Measurements from ENCODE around the gene RTN4R. TPM values are rescaled to one million over a fixed set of nuclear protein-coding genes. Genes with fewer than 3 reads are reported as not detected.

RTN4R gene
- total and polyA plus RNA-seq, 2 of the 4 experiments (the other 2 are of a cell fraction) = 0.18 to 0.94 TPM

DNA sequence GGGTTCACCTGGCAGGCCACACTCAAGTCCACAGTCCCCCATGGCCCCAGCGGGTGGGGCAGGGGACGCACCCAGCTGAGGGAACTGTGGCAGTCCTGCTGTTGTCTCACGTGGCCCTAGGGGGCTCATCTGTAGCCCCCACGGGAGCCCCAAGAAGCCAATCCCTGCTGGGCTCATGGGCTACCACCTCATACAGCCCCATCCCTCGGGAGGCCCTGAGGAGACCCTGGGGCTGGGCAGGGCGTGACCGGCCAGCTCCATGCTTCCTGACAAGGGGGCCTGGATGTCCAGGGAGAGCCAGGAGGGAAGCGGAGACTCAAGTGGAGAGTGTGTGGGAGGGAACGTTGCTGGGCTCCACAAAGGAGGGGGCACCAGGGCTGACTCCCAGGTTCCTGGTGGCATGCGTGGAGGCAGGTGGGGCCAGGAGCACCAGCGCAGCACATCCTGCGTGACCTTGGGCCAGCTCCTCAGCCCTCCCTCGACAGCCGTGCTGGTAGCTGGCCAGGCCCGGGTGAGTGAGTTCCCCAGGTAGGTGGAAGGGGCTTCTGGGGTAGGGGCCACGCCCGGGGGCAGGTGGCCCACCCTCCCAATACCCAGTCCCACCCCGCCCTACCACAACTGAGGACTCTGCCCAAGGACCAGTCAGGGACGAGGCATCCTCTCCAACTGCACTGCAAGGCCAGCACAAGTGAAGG is 7.9 kb downstream of the RTN4R start:
- Histone ChIP-seq H3K36me3 (ENCODE audit: control insufficient read depth, insufficient read depth, low read length) (no peaks in the 10 kb centered on the region), H3K4ac (ENCODE audit: low read depth, low read length) (no peak overlapping the region), H2BK5ac (ENCODE audit: low read depth, low read length, poor library complexity, severe bottlenecking) (no peak overlapping the region), H3K9me3 (ENCODE audit: control insufficient read depth, insufficient read depth, low read length) (no peaks in the 10 kb centered on the region), H3K18ac (ENCODE audit: low read depth, low read length) (no peak overlapping the region), H3K27ac (ENCODE audit: insufficient read depth, low read length) (no peak overlapping the region), H3K9me1 (ENCODE audit: insufficient read depth, low read length) (no peaks in the 10 kb centered on the region), H4K5ac (ENCODE audit: low read depth, low read length) (no peak overlapping the region), H3K79me1 (ENCODE audit: low read depth in 1 of 2, low read length in 2 of 2) (no peaks in the 10 kb centered on the region), H3K14ac (replicated peaks; ENCODE audit: low read depth, low read length) (no peak overlapping the region), H2AK9ac (replicated peaks; ENCODE audit: low read depth, low read length, poor library complexity) (no peak overlapping the region), H2BK120ac (ENCODE audit: low read depth, low read length) (no peak overlapping the region), H2AK5ac (ENCODE audit: low read depth, low read length) (no peak overlapping the region), H2AFZ (replicated peaks; ENCODE audit: low read length, poor library complexity) (no peak overlapping the region), H3K56ac (ENCODE audit: extremely low read depth, insufficient read depth, low read length) (no peak overlapping the region), H4K91ac (ENCODE audit: insufficient read depth, low read depth, low read length) (no peak overlapping the region), H3K9ac (ENCODE audit: low read depth, low read length) (no peak overlapping the region), H3K27me3 (ENCODE audit: control insufficient read depth, insufficient read depth, low read length) (peaks cover 13% of the 10 kb centered on the region), H3K4me2 (ENCODE audit: low read depth, low read length) (no peak overlapping the region), H3K23ac (ENCODE audit: low read depth, low read length) (no peak overlapping the region), H4K20me1 (ENCODE audit: insufficient read depth, low read length) (no peaks in the 10 kb centered on the region), H4K8ac (ENCODE audit: low read depth in 2 of 2, low read length in 2 of 2) (no peak overlapping the region), H3K4me3 (ENCODE audit: insufficient read depth, low read depth, low read length) (no peak overlapping the region), H2BK15ac (ENCODE audit: low read depth, low read length) (no peak overlapping the region), H2BK20ac (ENCODE audit: low read depth, low read length) (no peak overlapping the region), H3K4me1 (ENCODE audit: control insufficient read depth, insufficient read depth, low read length) (no peaks in the 10 kb centered on the region)
- ChIA-PET POLR2A (ENCODE audit: unreplicated experiment) (no interaction called here), CTCF (no interaction called here)
- dilution Hi-C loops (cut with HindIII; ENCODE audit: low sequenced_read_pairs, unreplicated experiment) = no loop called here
- intact Hi-C loops (cut with micrococcal nuclease) = no loop called here
- in situ Hi-C loops (cut with MboI; ENCODE audit: low sequenced_read_pairs) = no loop called here
- TF ChIP-seq RCOR1 (IDR thresholded peaks at IDR 0.05; ENCODE audit: insufficient replicate concordance, low read length) = no peak
- TF ChIP-seq, protein P1, sequence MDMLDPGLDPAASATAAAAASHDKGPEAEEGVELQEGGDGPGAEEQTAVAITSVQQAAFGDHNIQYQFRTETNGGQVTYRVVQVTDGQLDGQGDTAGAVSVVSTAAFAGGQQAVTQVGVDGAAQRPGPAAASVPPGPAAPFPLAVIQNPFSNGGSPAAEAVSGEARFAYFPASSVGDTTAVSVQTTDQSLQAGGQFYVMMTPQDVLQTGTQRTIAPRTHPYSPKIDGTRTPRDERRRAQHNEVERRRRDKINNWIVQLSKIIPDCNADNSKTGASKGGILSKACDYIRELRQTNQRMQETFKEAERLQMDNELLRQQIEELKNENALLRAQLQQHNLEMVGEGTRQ (IDR thresholded peaks at IDR 0.05; ENCODE audit: low read depth, low read length) = no peak
- no peak for TF ChIP-seq CHD1 (IDR thresholded peaks at IDR 0.05; ENCODE audit: low read depth, low read length)
- TF ChIP-seq RFX5 (IDR thresholded peaks at IDR 0.05; ENCODE audit: low read depth, low read length) = no peak
- WGBS, 2 experiments (ENCODE audit: extremely low coverage in 2 of 2, insufficient read length in 1 of 2) = 60% methylated on average over 1 of the region's 19 CpGs; no CpG with 5 or more reads in 1 of the 2 experiments
- ATAC-seq (ENCODE audit: low read depth) (no peak), DNase-seq (no peak)
- BruUV-seq (replicated peaks) = no TSS peak

Measured in IMR-90 (cell line).